HG02759 (cell line): ENCODE results near the gene ARHGAP9.
A peak's percentile ranks its signal among the peaks of the same experiment; 100 is the strongest.
"Not testable (repeated sequence)": the region's sequence is repeated elsewhere in the genome, so short reads cannot be mapped to it uniquely, and the experiment has no call there.

Experiments
- ATAC-seq: cut with Tn5 transposase; IDR thresholded peaks from one replicate; pipeline ENCODE4 v1.9.1; 2021; ENCODE audit warnings: mild to moderate bottlenecking, moderate library complexity; ENCODE audit not compliant: unreplicated experiment

ARHGAP9 gene

DNA sequence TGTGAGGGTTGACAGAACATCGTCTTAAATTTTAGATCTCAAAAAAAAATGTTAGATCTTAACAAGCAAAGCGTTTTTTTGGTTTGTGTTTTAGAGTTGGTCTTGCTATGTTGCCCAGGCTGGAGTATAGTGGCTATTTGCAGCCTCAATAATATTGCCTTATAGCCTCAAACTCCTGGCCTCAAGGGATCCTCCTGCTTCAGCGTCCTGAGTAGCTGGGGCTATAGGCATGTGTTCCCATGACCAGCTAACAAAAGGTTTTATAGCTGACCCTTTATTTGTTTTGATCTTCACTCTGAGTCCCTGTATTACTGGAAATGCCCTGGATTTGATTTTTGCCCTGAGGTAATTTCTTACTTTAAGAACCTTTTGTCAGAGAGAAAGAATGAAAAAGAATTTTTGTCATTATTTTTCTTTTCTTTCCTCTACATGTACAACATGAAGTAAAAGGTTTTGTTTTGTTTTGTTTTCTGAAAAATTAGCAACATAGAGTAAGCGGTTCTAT is 39.9 kb downstream of the ARHGAP9 start:
- no peak for ATAC-seq

DNA sequence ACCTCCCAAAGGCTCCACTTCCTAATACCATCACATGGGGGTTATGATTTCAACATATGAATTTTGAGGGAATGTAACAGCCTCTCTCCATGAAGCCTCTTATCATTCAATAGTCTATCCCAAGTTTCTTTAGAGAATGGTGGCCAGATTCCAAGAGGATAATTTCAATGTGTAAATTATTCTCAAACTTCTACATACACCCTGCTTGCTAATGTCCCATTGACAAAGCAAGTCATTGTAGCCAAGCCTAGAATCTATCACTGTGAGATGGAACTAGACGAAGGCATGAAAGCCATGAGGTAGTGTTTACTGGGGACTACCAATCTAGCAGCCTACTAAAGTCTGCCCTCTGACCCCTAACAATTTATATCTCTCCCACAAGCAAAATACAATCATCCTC is 41.3 kb downstream of the ARHGAP9 start:
- no peak for ATAC-seq

DNA sequence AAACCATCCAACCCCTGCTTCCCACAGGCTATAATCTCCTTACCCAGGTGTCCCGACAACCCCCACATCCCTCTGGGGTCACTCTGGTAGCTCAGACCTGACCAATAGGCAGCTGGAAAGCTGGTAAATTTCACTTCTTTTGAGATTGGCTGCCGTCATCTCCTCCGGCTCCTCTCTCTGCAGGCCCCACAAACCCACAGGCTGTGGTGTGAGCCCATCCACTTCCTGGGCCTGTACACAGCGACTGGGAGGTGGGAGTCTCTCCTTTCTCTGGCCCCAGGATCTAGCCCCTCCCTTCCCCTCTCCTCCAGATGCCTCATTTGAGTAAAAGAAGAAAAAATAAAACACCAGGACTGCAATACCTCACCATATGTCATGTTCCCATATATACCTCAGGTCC is 44.4 kb downstream of the ARHGAP9 start:
- ATAC-seq: no peak

DNA sequence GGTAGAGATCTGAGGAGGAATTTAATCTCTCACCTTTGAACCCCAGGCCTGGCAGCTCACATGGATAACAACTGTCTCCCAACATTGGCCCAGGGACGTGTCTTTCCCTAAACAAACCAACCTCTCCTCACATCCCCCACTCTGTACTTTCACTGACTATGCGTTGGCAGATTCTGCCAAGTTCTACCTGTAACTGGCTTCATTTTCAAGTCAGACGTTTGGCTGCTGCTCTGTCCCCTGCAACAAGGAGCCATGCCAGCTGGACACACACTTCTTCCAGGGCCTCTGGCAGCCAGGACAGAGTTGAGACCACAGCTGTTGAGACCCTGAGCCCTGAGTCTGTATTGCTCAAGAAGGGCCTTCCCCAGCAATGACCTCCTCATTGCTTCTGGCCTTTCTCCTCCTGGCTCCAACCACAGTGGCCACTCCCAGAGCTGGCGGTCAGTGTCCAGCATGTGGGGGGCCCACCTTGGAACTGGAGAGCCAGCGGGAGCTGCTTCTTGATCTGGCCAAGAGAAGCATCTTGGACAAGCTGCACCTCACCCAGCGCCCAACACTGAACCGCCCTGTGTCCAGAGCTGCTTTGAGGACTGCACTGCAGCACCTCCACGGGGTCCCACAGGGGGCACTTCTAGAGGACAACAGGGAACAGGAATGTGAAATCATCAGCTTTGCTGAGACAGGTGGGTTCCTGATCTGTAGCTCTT is 45.0 kb downstream of the ARHGAP9 start, which contains the start of gene INHBC:
Gene INHBC, plus strand, starts transcription at position 268 of the 707 bp plus-strand sequence. Its CDS starts 103 bp downstream, at position 371.
- ATAC-seq: no peak

GRCh38 chr12:57433370-57433769 is 46.3 kb downstream of the ARHGAP9 start:
- ATAC-seq: no peak

DNA sequence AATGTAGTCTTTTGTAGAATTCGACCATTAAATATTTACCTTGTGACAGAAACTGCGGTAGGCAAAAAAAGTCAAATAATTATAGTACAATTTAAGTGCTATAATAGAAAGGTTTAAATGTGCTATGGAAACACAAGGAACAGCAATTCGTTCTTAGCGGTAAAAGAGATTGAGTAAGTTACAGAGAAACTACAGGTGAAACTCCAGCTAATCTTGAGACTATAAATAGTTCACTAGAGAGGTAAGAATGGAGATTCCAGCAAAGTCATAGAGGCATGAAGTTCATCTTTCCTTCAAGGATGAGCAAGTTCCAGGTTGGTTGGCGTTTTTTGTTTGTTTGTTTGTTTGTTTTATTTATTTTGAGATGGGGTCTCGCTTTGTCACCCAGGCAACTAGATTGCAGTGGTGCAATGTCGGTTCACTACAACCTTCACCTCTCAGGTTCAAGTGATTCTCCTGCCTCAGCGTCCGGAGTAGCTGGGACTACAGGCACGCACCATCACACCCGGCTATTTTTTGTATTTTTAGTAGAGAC is 47.9 kb downstream of the ARHGAP9 start:
- ATAC-seq: no peak

- peak; percentile 95 for ATAC-seq
These were observed 48.6 kb downstream of the ARHGAP9 start, which contains the start of gene R3HDM2 for GRCh38 chr12:57430931-57431566. TSS of gene R3HDM2 (minus strand) at chr12:57431043. CDS start at chr12:57310428, 120,615 bp downstream.

- ATAC-seq: peak; percentile 73
These were observed 49.3 kb downstream of the ARHGAP9 start for GRCh38 chr12:57430112-57430930.

DNA sequence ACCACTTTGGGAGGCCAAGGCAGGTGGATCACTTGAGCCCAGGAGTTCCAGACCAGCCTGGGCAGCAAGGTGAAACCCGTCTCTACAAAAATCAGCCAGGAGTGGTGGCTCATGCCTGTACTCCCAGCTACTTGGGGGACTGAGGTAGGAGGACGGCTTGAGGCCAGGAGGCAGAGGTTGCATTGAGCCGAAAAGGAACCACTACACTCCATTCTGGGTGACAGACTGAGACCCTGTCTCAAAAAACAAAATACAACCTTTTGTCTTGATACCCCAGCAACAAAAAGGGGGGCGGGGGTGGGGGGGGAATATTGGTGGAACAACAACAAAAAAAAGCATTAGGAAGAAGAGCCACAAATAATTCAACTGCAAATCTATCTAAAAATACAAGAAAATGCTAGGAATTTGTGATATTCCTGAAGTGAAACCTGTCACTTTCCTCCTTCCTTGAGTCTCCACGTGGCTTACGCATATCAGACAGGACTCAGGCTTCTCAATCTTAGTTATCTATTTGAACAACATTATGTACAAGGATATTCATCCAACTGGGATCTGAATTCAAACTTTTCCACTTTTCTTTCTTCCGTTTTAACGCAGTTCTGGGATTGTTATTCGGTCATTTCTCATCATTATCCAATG is 50.1 kb downstream of the ARHGAP9 start:
- ATAC-seq: no peak

DNA sequence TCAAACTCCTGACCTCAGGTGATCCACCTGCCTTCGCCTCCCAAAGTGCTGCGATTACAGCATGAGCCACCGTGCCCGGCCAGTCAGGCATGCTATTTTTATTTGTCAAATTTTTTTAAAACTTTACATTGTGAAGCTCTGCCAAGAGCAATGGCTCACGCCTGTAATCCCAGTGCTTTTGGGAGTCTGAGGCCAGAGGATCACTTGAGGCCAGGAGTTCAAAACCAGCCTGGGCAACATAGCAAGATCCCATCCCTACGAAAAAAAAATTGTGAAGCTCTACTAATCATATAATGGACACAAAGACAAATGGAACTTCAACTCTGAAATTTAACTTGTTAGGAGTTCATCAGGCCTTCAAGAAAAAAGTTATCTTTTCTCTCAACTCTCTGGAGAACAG is 50.7 kb downstream of the ARHGAP9 start:
- ATAC-seq: no peak

DNA sequence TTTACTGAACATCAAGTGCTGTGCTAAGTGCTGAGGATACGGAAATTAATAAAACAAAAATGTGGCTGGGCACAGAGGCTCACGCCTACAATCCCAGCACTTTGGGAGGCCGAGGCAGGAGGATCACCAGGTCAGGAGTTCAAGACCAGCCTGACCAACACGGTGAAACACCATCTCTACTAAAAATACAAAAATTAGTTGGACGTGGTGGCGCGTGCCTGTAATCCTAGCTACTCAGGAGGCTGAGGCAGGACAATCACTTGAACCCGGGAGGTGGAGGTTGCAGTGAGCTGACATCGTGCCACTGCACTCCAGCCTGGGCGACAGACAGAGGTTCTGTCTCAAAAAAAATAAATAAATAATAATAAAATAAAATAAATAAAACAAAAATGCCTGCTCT is 52.7 kb downstream of the ARHGAP9 start:
- ATAC-seq: not testable (repeated sequence)
